ENCODE results near the gene ZNF324B. TPM values are rescaled to one million over a fixed set of nuclear protein-coding genes. Genes with fewer than 3 reads are reported as not detected.

The ZNF324B gene
- total RNA-seq, 1 experiment from 2014 or later, result 7.2 TPM

DNA sequence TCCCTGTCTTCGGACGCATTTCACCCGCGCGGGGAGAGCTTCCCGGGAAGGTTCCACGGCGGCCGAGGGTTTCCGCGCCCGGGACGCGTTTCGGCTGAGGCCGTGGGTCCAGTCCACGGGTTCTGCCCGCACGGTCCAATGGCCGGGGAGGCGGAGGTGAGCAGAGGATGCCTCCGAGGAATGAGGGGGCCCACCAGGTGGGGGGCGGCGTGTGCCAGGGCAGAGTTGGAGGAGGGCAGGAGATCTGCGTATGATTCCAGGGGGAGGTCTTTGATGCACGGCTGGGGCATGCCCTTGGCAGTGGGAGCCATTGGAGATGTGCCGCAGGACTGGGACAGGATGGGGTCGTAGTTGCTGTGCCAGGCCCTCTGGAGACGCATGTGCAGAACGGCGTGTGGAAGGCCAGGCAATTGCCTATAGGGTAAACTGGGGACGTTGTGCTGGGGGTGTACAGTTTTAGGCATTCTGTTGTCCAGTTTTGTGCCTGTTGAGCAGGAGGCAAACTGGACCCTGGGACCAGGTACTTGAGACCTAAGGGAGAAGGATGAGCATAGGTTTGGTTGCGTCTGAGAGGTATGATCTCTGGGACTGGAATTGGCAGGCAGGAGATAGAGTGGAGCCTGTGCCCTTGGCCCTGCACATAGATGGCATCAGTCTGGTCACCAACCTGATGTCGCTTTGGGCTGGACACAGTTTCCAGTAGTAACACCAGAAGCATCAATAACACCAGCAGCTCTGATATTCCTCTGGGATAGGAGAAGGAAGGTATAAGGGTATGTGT, 42.2 kb upstream of the ZNF324B start:
- Mint-ChIP-seq H3K36me3 (ENCODE audit: insufficient read depth, unreplicated experiment) (peaks cover 33% of the 10 kb centered on the region), H3K27me3 (ENCODE audit: insufficient read depth, unreplicated experiment) (no peaks in the 10 kb centered on the region), H3K27ac (ENCODE audit: low read depth, unreplicated experiment) (peak overlapping the region; percentile 95), H3K4me3 (ENCODE audit: unreplicated experiment) (peak overlapping the region; percentile 81), H3K4me1 (ENCODE audit: insufficient read depth, unreplicated experiment) (peaks cover 26% of the 10 kb centered on the region), H3K9me3 (ENCODE audit: unreplicated experiment) (no peaks in the 10 kb centered on the region)
- ChIA-PET CTCF (interaction anchor here (0.7 kb wide), 1 partner anchor 944 kb away, joined by 4 read pairs; no protein-coding TSS in a partner anchor), POLR2A (interaction anchor here (0.7 to 2.7 kb wide), 29 partner anchors 9 to 167 kb away, joined by 3 to 24 read pairs (median 4); partner anchors contain the start of genes TRIM28, ZBTB45, ZNF324B and ZNF446)
- no TSS peak for BruUV-seq (replicated peaks)
- peak; percentile 41 for DNase-seq (ENCODE audit: unreplicated experiment)
- intact Hi-C loops (cut with micrococcal nuclease), result loop anchor here (5.0 kb wide), 1 partner anchor 43 kb away; the partner anchor contains the start of gene ZNF324B
- no peak for TF ChIP-seq CTCF (IDR thresholded peaks at IDR 0.05; ENCODE audit: unreplicated experiment)

DNA sequence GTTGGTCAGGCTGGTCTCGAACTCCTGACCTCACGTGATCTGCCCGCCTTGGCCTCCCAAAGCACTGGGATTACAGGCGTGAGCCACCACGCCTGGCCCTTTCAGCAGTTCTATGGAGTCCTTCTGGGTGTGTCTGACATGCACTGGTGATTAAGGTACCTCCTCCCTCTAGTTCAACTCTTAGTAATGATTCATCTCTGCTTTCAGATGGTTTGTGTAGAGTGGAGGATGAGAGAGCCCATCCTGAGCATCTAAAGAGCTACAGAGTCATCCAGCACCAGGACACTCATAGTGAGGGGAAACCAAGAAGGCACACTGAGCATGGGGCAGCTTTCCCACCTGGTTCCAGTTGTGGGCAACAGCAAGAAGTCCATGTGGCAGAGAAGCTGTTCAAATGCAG, 34.8 kb upstream of the ZNF324B start:
- Mint-ChIP-seq H3K27ac (ENCODE audit: low read depth, unreplicated experiment) (no peak overlapping the region), H3K4me3 (ENCODE audit: unreplicated experiment) (no peak overlapping the region), H3K4me1 (ENCODE audit: insufficient read depth, unreplicated experiment) (no peaks in the 10 kb centered on the region), H3K27me3 (ENCODE audit: insufficient read depth, unreplicated experiment) (no peaks in the 10 kb centered on the region), H3K36me3 (ENCODE audit: insufficient read depth, unreplicated experiment) (peaks cover 67% of the 10 kb centered on the region), H3K9me3 (ENCODE audit: unreplicated experiment) (no peaks in the 10 kb centered on the region)
- TF ChIP-seq CTCF (IDR thresholded peaks at IDR 0.05; ENCODE audit: unreplicated experiment), result no peak
- ChIA-PET POLR2A (interaction anchor here (0.6 kb wide), 1 partner anchor 10 kb away, joined by 4 read pairs; no protein-coding TSS in a partner anchor), CTCF (interaction anchor here (0.6 to 2.1 kb wide), 2 partner anchors 10 to 1322 kb away, joined by 3 to 6 read pairs; no protein-coding TSS in a partner anchor)
- no TSS peak for BruUV-seq (replicated peaks)
- DNase-seq (ENCODE audit: unreplicated experiment), result no peak
- intact Hi-C loops (cut with micrococcal nuclease), result no loop called here

DNA sequence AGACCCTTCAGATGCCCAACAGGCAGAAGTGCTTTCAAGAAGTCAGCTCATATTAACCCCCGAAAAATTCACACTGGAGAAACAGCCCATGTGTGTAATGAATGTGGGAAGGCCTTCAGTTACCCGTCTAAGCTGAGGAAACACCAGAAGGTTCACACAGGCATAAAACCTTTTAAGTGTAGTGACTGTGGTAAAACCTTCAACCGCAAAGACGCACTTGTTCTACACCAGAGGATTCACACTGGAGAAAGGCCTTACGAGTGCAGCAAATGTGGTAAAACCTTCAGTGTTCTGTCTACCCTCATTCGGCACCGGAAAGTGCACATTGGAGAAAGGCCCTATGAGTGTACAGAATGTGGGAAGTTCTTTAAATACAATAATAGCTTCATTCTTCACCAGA, 34.4 kb upstream of the ZNF324B start:
- H3K9me3 Mint-ChIP-seq (ENCODE audit: unreplicated experiment), result no peaks in the 10 kb centered on the region
- H3K27me3 Mint-ChIP-seq (ENCODE audit: insufficient read depth, unreplicated experiment), result no peaks in the 10 kb centered on the region
- DNase-seq (ENCODE audit: unreplicated experiment), result no peak
- TSS peak; percentile 33 for BruUV-seq (replicated peaks)
- POLR2A ChIA-PET, result interaction anchor here (0.6 kb wide), 1 partner anchor 10 kb away, joined by 4 read pairs; no protein-coding TSS in a partner anchor
- no peak overlapping the region for H3K4me3 Mint-ChIP-seq (ENCODE audit: unreplicated experiment)
- intact Hi-C loops (cut with micrococcal nuclease), result no loop called here
- TF ChIP-seq CTCF (IDR thresholded peaks at IDR 0.05; ENCODE audit: unreplicated experiment), result no peak
- no peak overlapping the region for H3K27ac Mint-ChIP-seq (ENCODE audit: low read depth, unreplicated experiment)
- no peaks in the 10 kb centered on the region for H3K4me1 Mint-ChIP-seq (ENCODE audit: insufficient read depth, unreplicated experiment)
- peaks cover 69% of the 10 kb centered on the region for H3K36me3 Mint-ChIP-seq (ENCODE audit: insufficient read depth, unreplicated experiment)
- CTCF ChIA-PET, result interaction anchor here (2.1 kb wide), 1 partner anchor 10 kb away, joined by 6 read pairs; no protein-coding TSS in a partner anchor

- H3K36me3 Mint-ChIP-seq (ENCODE audit: insufficient read depth, unreplicated experiment), result peaks cover 7% of the 10 kb centered on the region
- H3K27ac Mint-ChIP-seq (ENCODE audit: low read depth, unreplicated experiment), result no peak overlapping the region
- peaks cover 8% of the 10 kb centered on the region for H3K9me3 Mint-ChIP-seq (ENCODE audit: unreplicated experiment)
- H3K4me1 Mint-ChIP-seq (ENCODE audit: insufficient read depth, unreplicated experiment), result no peaks in the 10 kb centered on the region
- ChIA-PET CTCF (no interaction called here), POLR2A (interaction anchor here (0.5 to 1.4 kb wide), 3 partner anchors 20 to 95 kb away, joined by 3 to 12 read pairs (median 3); partner anchors contain the start of genes ZNF324B and ZNF584)
- intact Hi-C loops (cut with micrococcal nuclease), result no loop called here
- H3K4me3 Mint-ChIP-seq (ENCODE audit: unreplicated experiment), result no peak overlapping the region
- TF ChIP-seq CTCF (IDR thresholded peaks at IDR 0.05; ENCODE audit: unreplicated experiment), result no peak
- peak; percentile 27 for DNase-seq (ENCODE audit: unreplicated experiment)
- no TSS peak for BruUV-seq (replicated peaks)
- H3K27me3 Mint-ChIP-seq (ENCODE audit: insufficient read depth, unreplicated experiment), result no peaks in the 10 kb centered on the region
Measured at GRCh38 chr19:58428617-58429016, 22.8 kb upstream of the ZNF324B start.
